SK-N-MC (cell line): ENCODE measurements around the gene NEURL1.

ENCODE experiments used
- DNase-seq: peaks from one replicate; pipeline ENCODE4 v3.0.0-alpha.2; 2011; ENCODE audit warnings: low read depth, low spot score
- H3K27ac ChIP-seq: fragments of 200-600 bp; sonication (generic); 2 replicates; pipeline ENCODE4 v1.5.1; 2016; ENCODE audit warnings: mixed run types
- H3K36me3 ChIP-seq: fragments of 200-600 bp; sonication (generic); 2 replicates; pipeline ENCODE4 v1.6.1; 2017; ENCODE audit warnings: antibody characterized with exemption, low read length, mixed read lengths; ENCODE audit not compliant: insufficient read depth
- H3K4me3 ChIP-seq: fragments of 200-600 bp; sonication (generic); 2 replicates; pipeline ENCODE4 v1.5.1; 2016
- H3K9ac ChIP-seq: fragments of 200-600 bp; sonication (generic); 2 replicates; pipeline ENCODE4 v1.8.0; 2017; ENCODE audit warnings: mixed run types, mixed read lengths; ENCODE audit not compliant: insufficient read length
- H3K9me3 ChIP-seq: fragments of 200-600 bp; sonication (generic); 2 replicates; pipeline ENCODE4 v1.6.1; 2017; ENCODE audit warnings: low read depth, mild to moderate bottlenecking, antibody characterized with exemption, low read length, moderate library complexity, mixed read lengths
- EZH2 ChIP-seq: fragments of 200-600 bp; sonication (generic); IDR thresholded peaks from one replicate; pipeline ENCODE4 v1.6.1; 2017; ENCODE audit warnings: antibody characterized with exemption
- FOXP2 ChIP-seq: optimal IDR thresholded peaks from 2 replicates; pipeline ENCODE3; 2011; ENCODE audit warnings: mild to moderate bottlenecking, moderate library complexity; ENCODE audit not compliant: insufficient read depth; ENCODE audit errors: extremely low read length, control extremely low read depth
- POLR2AphosphoS5 ChIP-seq: IDR thresholded peaks from 2 replicates; pipeline ENCODE4 v1.6.1; 2012; ENCODE audit warnings: mild to moderate bottlenecking, low read depth, low read length, borderline replicate concordance

Gene NEURL1

DNA sequence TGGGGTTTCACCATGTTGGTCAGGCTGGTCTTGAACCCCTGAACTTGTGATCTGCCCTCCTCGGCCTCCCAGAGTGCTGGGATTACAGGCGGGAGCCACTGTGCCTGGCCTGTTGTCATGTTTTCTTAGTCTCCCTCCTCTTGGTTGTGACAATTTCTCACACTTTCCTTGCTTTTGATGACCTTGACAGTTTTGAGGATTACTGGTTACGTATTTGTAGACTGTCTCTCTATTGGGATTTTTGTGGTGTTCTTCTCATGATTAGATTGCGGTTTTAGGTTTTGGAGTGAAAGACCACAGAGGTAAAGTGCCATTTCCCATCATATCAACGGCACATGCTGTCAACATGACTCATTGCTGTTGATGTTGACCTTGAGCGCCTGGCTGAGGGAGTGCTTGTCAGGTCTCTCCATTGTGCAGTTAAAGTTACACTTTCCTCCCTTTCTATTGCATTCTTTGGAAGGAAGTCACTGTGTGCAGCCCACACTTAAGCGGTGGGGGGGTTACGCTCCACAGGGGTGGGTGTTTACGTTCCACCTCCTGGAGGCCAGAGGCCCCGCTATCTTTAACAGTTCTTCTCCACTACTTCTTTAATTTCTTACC lies 10.8 kb downstream of the NEURL1 start:
- Histone ChIP-seq H3K9me3 (no peaks in the 10 kb centered on the region), H3K4me3 (no peak overlapping the region), H3K36me3 (no peaks in the 10 kb centered on the region), H3K9ac (no peak overlapping the region), H3K27ac (no peak overlapping the region)
- TF ChIP-seq EZH2 (no peak), POLR2AphosphoS5 (no peak), FOXP2 (no peak)
- no peak for DNase-seq

DNA sequence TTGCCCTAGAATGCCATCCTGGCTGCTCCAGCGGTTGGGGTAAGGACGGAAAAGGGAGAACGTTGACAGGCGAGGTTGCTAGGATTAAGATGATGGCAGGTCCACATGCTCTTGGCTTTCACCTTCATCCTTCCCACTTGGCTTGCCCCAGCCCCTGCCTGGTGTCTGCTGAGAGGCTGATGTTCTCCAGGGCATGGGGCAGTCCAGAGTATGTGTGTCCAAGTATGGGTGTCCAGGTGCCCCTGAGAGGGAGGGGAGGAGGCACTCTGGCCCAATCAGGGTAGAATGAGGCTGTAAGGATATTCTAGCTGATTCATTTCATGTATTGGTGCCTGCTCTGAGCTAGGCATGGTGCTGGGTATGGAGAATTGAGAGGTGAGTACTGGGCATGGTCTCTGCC lies 12.6 kb downstream of the NEURL1 start:
- DNase-seq: no peak
- TF ChIP-seq POLR2AphosphoS5 (no peak), FOXP2 (no peak), EZH2 (no peak)
- no peaks in the 10 kb centered on the region for H3K36me3 ChIP-seq
- H3K9ac ChIP-seq: no peak overlapping the region
- H3K9me3 ChIP-seq: no peaks in the 10 kb centered on the region
- no peak overlapping the region for H3K4me3 ChIP-seq
- no peak overlapping the region for H3K27ac ChIP-seq

DNA sequence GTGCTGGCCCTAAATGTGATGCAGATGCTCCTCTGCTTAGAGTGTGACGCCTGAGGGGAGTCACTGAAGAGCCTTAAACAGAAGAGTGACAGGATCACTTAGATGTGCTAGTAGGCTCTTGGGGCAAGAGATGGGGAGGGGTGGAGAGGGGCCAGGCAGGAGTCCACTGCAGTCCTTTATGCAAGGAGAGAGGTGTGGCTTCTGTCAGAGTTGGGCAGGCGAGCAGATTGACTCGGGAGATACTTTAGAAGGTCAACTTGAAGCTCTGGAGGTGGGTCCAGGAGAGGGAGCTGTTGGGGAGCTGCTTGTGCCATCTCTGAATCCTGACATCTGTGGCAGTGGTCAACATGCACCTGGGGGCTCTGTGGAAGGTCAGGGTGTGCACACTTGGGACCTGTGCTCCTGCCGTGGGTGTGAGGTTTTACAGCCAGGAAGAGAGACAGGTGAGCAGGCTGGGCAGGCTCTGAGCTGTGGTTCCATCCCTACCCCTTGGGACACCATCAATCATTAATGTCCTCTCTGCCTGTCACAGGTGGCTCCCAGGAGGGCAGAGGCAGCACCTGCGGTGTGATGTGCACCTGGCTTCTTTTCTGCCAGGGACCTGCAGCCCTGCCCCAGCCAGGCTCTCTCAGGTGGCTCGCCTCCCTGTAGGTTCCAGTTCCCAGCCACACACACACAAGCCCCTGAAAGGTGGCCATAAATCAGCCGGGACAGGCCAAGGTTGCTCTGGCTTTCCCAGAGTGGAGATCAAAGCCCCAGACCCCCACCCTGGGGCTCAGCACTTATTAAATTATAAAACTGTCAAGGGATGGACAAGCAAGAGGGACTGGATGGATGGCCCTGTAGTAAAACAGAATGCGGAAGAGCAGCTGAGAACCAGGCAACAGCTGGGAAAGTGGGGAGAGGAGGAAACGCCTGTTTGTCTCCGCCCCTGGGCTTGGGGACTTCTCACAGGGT lies 14.0 kb downstream of the NEURL1 start:
- H3K36me3 ChIP-seq: no peaks in the 10 kb centered on the region
- no peak overlapping the region for H3K27ac ChIP-seq
- H3K9me3 ChIP-seq: no peaks in the 10 kb centered on the region
- no peak overlapping the region for H3K9ac ChIP-seq
- TF ChIP-seq FOXP2: no peak
- no peak for TF ChIP-seq EZH2
- TF ChIP-seq POLR2AphosphoS5: no peak
- no peak overlapping the region for H3K4me3 ChIP-seq
- DNase-seq: no peak

DNA sequence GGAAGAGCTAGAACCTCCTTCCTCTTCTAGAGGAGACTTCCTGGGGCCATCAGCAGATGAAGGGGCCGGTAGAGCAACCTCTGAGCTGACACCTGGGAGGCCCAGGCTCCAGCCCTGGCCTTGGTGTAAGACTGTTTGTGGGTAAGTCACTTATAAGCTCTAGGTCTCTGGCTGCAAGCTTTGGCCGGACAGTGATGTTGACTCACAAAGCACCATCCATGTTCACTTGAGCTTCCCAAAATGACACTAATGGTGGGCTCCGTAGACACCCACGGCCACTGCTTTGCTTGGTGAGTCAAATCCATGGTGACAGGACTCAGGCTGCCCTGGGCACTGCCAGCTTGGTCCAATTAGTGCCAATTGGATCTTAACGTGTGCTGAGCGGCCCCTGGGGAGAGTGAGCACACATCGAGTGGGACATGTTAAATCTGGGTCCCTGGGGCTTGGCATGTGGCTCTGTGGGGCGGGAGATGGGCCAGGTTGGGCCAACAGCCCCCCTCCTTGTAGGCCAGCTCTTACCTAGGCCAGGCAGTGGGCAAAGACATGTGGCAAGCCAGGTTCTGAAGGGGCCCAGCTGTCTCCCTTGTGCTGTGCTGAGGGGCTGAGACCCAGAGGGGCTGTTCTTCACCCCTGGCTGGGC lies 16.7 kb downstream of the NEURL1 start:
- H3K9ac ChIP-seq: no peak overlapping the region
- TF ChIP-seq EZH2 (no peak), FOXP2 (no peak), POLR2AphosphoS5 (no peak)

DNA sequence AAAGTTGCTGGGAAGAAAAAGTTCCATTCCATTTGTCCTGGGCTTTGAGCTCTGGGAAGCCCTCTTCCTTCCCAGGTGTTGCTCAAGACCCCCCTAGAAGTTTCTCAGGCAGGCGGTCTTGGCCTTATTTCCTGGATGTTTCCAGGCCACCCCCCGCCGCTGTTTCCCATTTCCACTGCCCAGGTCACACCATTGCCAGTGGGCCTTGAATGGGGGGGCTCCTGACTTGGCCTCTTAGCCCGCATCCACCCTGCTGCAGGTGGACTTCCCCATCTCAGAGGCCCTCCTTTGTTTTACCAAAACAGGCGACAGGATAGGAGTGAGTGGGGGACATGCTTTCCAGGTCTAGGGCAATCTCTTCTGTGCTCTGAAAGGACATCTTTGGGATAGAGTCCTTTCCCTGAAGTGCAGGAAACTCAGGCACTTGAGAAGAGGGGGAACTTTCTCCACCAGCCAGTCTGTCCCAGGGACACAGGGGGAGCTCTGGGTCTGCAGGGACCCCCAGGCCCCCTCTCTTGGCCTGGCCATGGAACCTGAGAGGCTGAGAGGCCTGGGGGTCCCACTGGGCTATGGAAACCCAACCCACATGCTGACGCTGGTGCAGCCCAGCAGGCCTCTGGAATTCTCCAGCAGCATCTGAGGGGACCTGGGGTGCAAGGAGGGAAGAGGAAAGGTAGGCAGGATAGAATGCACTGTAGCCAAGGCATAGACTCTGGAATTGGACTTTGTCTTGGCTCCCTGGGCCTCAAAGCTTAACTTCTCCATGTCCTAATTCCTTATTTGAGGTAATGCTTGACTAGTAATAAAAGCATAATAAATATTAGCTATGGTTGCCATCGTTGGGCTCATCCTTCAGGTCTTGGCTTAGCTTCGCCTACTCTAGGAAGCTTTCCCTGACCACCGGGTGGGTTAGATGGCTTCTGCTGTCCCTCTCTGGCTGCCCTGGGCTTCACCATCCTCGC lies 17.6 kb downstream of the NEURL1 start:
- H3K9ac ChIP-seq: no peak overlapping the region
- TF ChIP-seq FOXP2: no peak
- TF ChIP-seq EZH2: no peak
- TF ChIP-seq POLR2AphosphoS5: no peak
- no peaks in the 10 kb centered on the region for H3K36me3 ChIP-seq
- no peak for DNase-seq
- H3K9me3 ChIP-seq: no peaks in the 10 kb centered on the region
- H3K27ac ChIP-seq: no peak overlapping the region
- no peak overlapping the region for H3K4me3 ChIP-seq

More for the DNA sequence above, 16.7 kb downstream of the NEURL1 start:
- no peaks in the 10 kb centered on the region for H3K36me3 ChIP-seq
- no peaks in the 10 kb centered on the region for H3K9me3 ChIP-seq
- no peak overlapping the region for H3K4me3 ChIP-seq
- H3K27ac ChIP-seq: no peak overlapping the region
- DNase-seq: no peak

DNA sequence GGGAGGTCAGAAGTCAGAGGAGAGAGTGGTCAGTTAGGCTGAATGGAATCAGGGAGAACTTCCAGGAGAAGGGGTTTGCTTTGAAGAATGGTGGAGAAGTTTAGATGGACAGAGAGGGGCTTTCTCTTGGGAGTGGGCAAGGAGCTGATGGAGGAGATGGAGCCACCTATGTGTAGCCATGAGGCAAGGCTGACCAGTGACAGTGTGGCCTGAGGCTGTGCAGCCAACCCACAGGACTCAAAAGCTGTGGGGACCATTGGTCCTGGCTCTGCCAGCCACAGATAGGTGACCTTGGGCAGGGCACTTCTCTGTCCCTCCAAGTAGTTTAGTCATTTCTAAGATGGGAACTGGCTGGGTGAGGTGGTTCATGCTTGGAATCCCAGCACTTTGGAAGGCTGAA lies 18.7 kb downstream of the NEURL1 start:
- H3K9ac ChIP-seq: no peak overlapping the region
- H3K27ac ChIP-seq: no peak overlapping the region
- no peak overlapping the region for H3K4me3 ChIP-seq
- no peaks in the 10 kb centered on the region for H3K36me3 ChIP-seq
- no peak for DNase-seq
- no peak for TF ChIP-seq EZH2
- no peaks in the 10 kb centered on the region for H3K9me3 ChIP-seq

DNA sequence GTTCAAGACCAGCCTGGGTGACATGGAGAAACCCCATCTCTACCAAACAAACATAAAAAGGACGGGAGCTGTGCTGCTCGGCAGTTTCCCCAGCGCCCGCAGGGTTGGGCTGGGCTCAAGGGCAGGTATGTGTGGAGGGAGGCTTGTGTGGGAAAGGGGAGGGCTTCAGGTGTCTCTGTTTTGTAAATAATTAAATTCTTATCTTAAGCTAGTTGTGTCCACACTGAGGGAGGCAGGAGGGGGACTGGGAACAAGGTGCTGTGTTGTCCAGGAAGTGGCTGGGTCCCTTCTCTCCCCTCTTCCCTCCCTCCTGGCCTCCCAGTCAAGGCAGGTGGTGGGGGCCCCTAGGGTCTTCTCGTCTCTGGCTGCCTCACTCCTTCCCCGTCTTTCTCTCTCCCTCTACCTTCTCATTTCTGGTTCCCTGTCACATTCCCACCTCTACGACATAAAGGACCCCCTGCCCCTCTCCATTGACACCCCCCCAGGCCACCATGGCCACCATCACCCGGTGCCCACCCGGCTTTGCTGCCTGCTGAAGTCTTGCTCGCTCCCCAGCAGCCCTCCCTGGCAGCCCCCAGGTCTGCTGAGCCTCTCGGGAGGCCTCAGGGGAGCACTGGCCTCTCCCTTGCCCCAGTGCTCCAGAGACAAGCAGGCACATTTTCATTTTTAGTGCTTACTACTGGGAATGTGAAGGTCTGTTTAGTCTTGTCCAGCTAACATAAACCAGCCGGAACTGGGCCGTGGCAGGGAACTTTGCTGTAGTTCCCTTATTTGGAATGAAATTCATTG lies 19.3 kb downstream of the NEURL1 start:
- Histone ChIP-seq H3K27ac (no peak overlapping the region), H3K9ac (no peak overlapping the region), H3K36me3 (no peaks in the 10 kb centered on the region), H3K4me3 (no peak overlapping the region), H3K9me3 (no peaks in the 10 kb centered on the region)
- no peak for DNase-seq
- TF ChIP-seq POLR2AphosphoS5 (no peak), FOXP2 (no peak), EZH2 (no peak)
